ENCODE measurements around the gene RLN1. TPM values are rescaled to one million over a fixed set of nuclear protein-coding genes. Genes with fewer than 3 reads are reported as not detected.
"Not testable (repeated sequence)": the region's sequence is repeated elsewhere in the genome, so short reads cannot be mapped to it uniquely, and the experiment has no call there.

The RLN1 gene
- total RNA-seq, 1 donor from 2014 or later = not detected

GRCh38 chr9:5336688-5337087 lies 3.0 kb downstream of the RLN1 start:
- H3K27ac Mint-ChIP-seq (ENCODE audit: unreplicated experiment) = no peak overlapping the region
- TF ChIP-seq EZH2 (IDR thresholded peaks at IDR 0.05; ENCODE audit: insufficient read depth, low read length) (no peak), CTCF (IDR thresholded peaks at IDR 0.05; ENCODE audit: insufficient read depth, low read depth, low read length) (no peak)

GRCh38 chr9:5331276-5331675 lies 8.4 kb downstream of the RLN1 start:
- not testable (repeated sequence) for H3K36me3 ChIP-seq (ENCODE audit: insufficient read depth, low read length); H3K79me2 ChIP-seq (ENCODE audit: insufficient read depth, low read length); H3K4me3 ChIP-seq (ENCODE audit: insufficient read depth, low read depth, low read length); H2AFZ ChIP-seq (ENCODE audit: low read depth, low read length); H3K27me3 ChIP-seq (ENCODE audit: insufficient read depth, low read length); H3K4me2 ChIP-seq (ENCODE audit: low read length); H4K20me1 ChIP-seq (ENCODE audit: insufficient read depth, low read length); FAIRE-seq; H3K9me3 Mint-ChIP-seq (ENCODE audit: unreplicated experiment); H3K27ac Mint-ChIP-seq (ENCODE audit: unreplicated experiment); H3K9ac ChIP-seq (ENCODE audit: low read length); H3K27me3 Mint-ChIP-seq (ENCODE audit: low read depth, unreplicated experiment); DNase-seq (ENCODE audit: low read depth); H3K9me3 ChIP-seq (ENCODE audit: insufficient read depth, low read depth, low read length); H3K27ac ChIP-seq (ENCODE audit: low read depth, low read length); H3K4me1 ChIP-seq (ENCODE audit: insufficient read depth, low read length); H3K4me1 Mint-ChIP-seq (ENCODE audit: low read depth, unreplicated experiment); H3K36me3 Mint-ChIP-seq (ENCODE audit: low read depth, unreplicated experiment); H3K4me3 Mint-ChIP-seq (ENCODE audit: unreplicated experiment)

More at GRCh38 chr9:5336688-5337087, 3.0 kb downstream of the RLN1 start:
- Histone ChIP-seq H2AFZ (ENCODE audit: low read depth, low read length) (no peak overlapping the region), H3K27ac (ENCODE audit: low read depth, low read length) (no peak overlapping the region), H3K4me1 (ENCODE audit: insufficient read depth, low read length) (no peaks in the 10 kb centered on the region), H3K9ac (ENCODE audit: low read length) (no peak overlapping the region), H3K9me3 (ENCODE audit: insufficient read depth, low read depth, low read length) (no peaks in the 10 kb centered on the region), H3K27me3 (ENCODE audit: insufficient read depth, low read length) (no peaks in the 10 kb centered on the region), H3K79me2 (ENCODE audit: insufficient read depth, low read length) (no peaks in the 10 kb centered on the region), H3K36me3 (ENCODE audit: insufficient read depth, low read length) (no peaks in the 10 kb centered on the region), H4K20me1 (ENCODE audit: insufficient read depth, low read length) (no peaks in the 10 kb centered on the region), H3K4me3 (ENCODE audit: insufficient read depth, low read depth, low read length) (no peak overlapping the region), H3K4me2 (ENCODE audit: low read length) (no peak overlapping the region)
- DNase-seq (ENCODE audit: low read depth) (no peak), FAIRE-seq (no peak)
- Mint-ChIP-seq H3K4me1 (ENCODE audit: low read depth, unreplicated experiment) (peaks cover 3% of the 10 kb centered on the region), H3K9me3 (ENCODE audit: unreplicated experiment) (no peaks in the 10 kb centered on the region), H3K36me3 (ENCODE audit: low read depth, unreplicated experiment) (no peaks in the 10 kb centered on the region), H3K27me3 (ENCODE audit: low read depth, unreplicated experiment) (no peaks in the 10 kb centered on the region), H3K4me3 (ENCODE audit: unreplicated experiment) (no peak overlapping the region)

- no peak overlapping the region for H3K4me3 ChIP-seq (ENCODE audit: insufficient read depth, low read depth, low read length)
- Mint-ChIP-seq H3K27ac (ENCODE audit: unreplicated experiment) (no peak overlapping the region), H3K9me3 (ENCODE audit: unreplicated experiment) (no peaks in the 10 kb centered on the region), H3K27me3 (ENCODE audit: low read depth, unreplicated experiment) (peaks cover 2% of the 10 kb centered on the region), H3K4me1 (ENCODE audit: low read depth, unreplicated experiment) (no peaks in the 10 kb centered on the region), H3K4me3 (ENCODE audit: unreplicated experiment) (no peak overlapping the region), H3K36me3 (ENCODE audit: low read depth, unreplicated experiment) (no peaks in the 10 kb centered on the region)
- H3K4me1 ChIP-seq (ENCODE audit: insufficient read depth, low read length) = no peaks in the 10 kb centered on the region
- H3K9me3 ChIP-seq (ENCODE audit: insufficient read depth, low read depth, low read length) = no peaks in the 10 kb centered on the region
- H3K9ac ChIP-seq (ENCODE audit: low read length) = no peak overlapping the region
- no peak for DNase-seq (ENCODE audit: low read depth)
- no peaks in the 10 kb centered on the region for H3K36me3 ChIP-seq (ENCODE audit: insufficient read depth, low read length)
- no peaks in the 10 kb centered on the region for H3K79me2 ChIP-seq (ENCODE audit: insufficient read depth, low read length)
- no peaks in the 10 kb centered on the region for H4K20me1 ChIP-seq (ENCODE audit: insufficient read depth, low read length)
- H3K4me2 ChIP-seq (ENCODE audit: low read length) = no peak overlapping the region
- TF ChIP-seq CTCF (IDR thresholded peaks at IDR 0.05; ENCODE audit: insufficient read depth, low read depth, low read length) (no peak), EZH2 (IDR thresholded peaks at IDR 0.05; ENCODE audit: insufficient read depth, low read length) (no peak)
- no peak overlapping the region for H2AFZ ChIP-seq (ENCODE audit: low read depth, low read length)
- no peak overlapping the region for H3K27ac ChIP-seq (ENCODE audit: low read depth, low read length)
- FAIRE-seq = no peak
- H3K27me3 ChIP-seq (ENCODE audit: insufficient read depth, low read length) = no peaks in the 10 kb centered on the region
Observed at GRCh38 chr9:5326893-5327548, 12.7 kb downstream of the RLN1 start.

Data from astrocyte (in vitro differentiated cells and primary cell).